GM12878 (cell line): ENCODE measurements around the gene UST. TPM values are rescaled to one million over a fixed set of nuclear protein-coding genes. Genes with fewer than 3 reads are reported as not detected.

Source experiments
- ATAC-seq: fragments of 200-7000 bp; cut with Tn5 transposase; 3 replicates; pipeline ENCODE4 v1.9.1; 2020; ENCODE audit warnings: mild to moderate bottlenecking, moderate library complexity
- BruUV-seq: library from RNA; stranded (reverse); fragments of 400-500 nt; replicated peaks from 2 replicates; lab custom pipeline; 2021; lab: Mats Ljungman, UMichigan
- CTCF ChIA-PET: fragments of 300-600 bp; sonication (Branson Sonifier 250); formaldehyde crosslinking; extraction: SDS; loops from one replicate; lab custom pipeline; 2021; ENCODE audit warnings: inconsistent platforms; lab: Yijun Ruan, JAX
- POLR2A ChIA-PET: fragments of 350-600 bp; formaldehyde crosslinking; extraction: SDS; loops from one replicate; lab custom pipeline; 2021; ENCODE audit warnings: inconsistent platforms; lab: Charles Lee
- RAD21 ChIA-PET: fragments of 300-600 bp; sonication (Branson Sonifier 250); formaldehyde crosslinking; loops from one replicate; lab custom pipeline; 2023; ENCODE audit warnings: antibody characterized with exemption; ENCODE audit not compliant: unreplicated experiment; lab: Charles Lee
- SMC1A ChIA-PET: fragments of 300-600 bp; sonication (Branson Sonifier 250); formaldehyde crosslinking; loops from one replicate; lab custom pipeline; 2023; ENCODE audit not compliant: unreplicated experiment, uncharacterized antibody; lab: Charles Lee
- DNase-seq: peaks from one replicate; pipeline ENCODE4 v3.0.0-alpha.2; 2011; ENCODE audit warnings: low read depth, low spot score
- FAIRE-seq: peaks from 3 replicates; lab custom pipeline; 2011; peaks lifted over from hg19 to GRCh38; lab: Jason Lieb, UNC
- H2AFZ ChIP-seq: 2 replicates; pipeline ENCODE4 v1.6.0; 2011; ENCODE audit warnings: low read depth, low read length, control low read depth; ENCODE audit not compliant: control insufficient read depth
- H3K27ac ChIP-seq: 2 replicates; pipeline ENCODE4 v1.5.1; 2011; ENCODE audit warnings: control low read depth; ENCODE audit not compliant: control insufficient read depth, insufficient read depth
- H3K27me3 ChIP-seq, 2 experiments: replicated peaks in 1 of 2; 2 replicates each; pipeline versions ENCODE4 v1.6.0 to v1.6.1; 2011; ENCODE audit warnings: low read length in 1 of 2; ENCODE audit not compliant: control insufficient read depth in 2 of 2, insufficient read depth in 2 of 2
- H3K36me3 ChIP-seq, 2 experiments: 2 replicates each; pipeline ENCODE4 v1.5.1; 2011; ENCODE audit warnings: low read length in 1 of 2; ENCODE audit not compliant: control insufficient read depth in 2 of 2, insufficient read depth in 2 of 2
- H3K4me1 ChIP-seq: 2 replicates; pipeline ENCODE4 v1.6.1; 2011; ENCODE audit warnings: mild to moderate bottlenecking, low read length, moderate library complexity, mixed read lengths; ENCODE audit not compliant: control insufficient read depth, insufficient read depth
- H3K4me2 ChIP-seq: 2 replicates; pipeline ENCODE4 v1.6.0; 2011; ENCODE audit warnings: control low read depth; ENCODE audit not compliant: control insufficient read depth, insufficient read depth
- H3K4me3 ChIP-seq: fragments of 200-600 bp; sonication (generic); 2 replicates; pipeline ENCODE4 v1.5.1; 2016
- H3K79me2 ChIP-seq: 2 replicates; pipeline ENCODE4 v1.6.0; 2011; ENCODE audit warnings: low read length; ENCODE audit not compliant: control insufficient read depth, insufficient read depth
- H3K9ac ChIP-seq: 2 replicates; pipeline ENCODE4 v1.8.0; 2011; ENCODE audit warnings: low read length, control low read depth, mixed read lengths; ENCODE audit not compliant: control insufficient read depth, insufficient read depth
- H3K9me3 ChIP-seq: replicated peaks from 3 replicates; pipeline ENCODE4 v1.5.1; 2011; ENCODE audit warnings: mild to moderate bottlenecking, low read length; ENCODE audit not compliant: control insufficient read depth, insufficient read depth
- H4K20me1 ChIP-seq: 2 replicates; pipeline ENCODE4 v1.6.0; 2011; ENCODE audit not compliant: control insufficient read depth, insufficient read depth
- MEF2B ChIP-seq: fragments of 450-650 bp; IDR thresholded peaks from 2 replicates; pipeline ENCODE4 v1.6.1; 2018; ENCODE audit warnings: mild to moderate bottlenecking, moderate library complexity; ENCODE audit not compliant: partially characterized antibody, poor library complexity, severe bottlenecking
- NFIC ChIP-seq: IDR thresholded peaks from 2 replicates; pipeline ENCODE4 v1.6.1; 2012; ENCODE audit warnings: low read depth, mild to moderate bottlenecking, inconsistent platforms, low read length, moderate library complexity
- SMAD5 ChIP-seq: IDR thresholded peaks from 2 replicates; pipeline ENCODE4 v1.6.1; 2016; ENCODE audit warnings: antibody characterized with exemption, low read depth
- ZNF687 ChIP-seq: fragments of 450-650 bp; IDR thresholded peaks from 2 replicates; pipeline ENCODE4 v1.6.1; 2017; ENCODE audit warnings: mild to moderate bottlenecking, moderate library complexity
- WGBS: methylation state at CpG from one replicate; pipeline ENCODE4 v1.1.6; 2016; ENCODE audit warnings: low lambda C conversion rate; ENCODE audit not compliant: insufficient replicate concordance, insufficient coverage; ENCODE audit errors: missing lambda C conversion rate; 5-methylcytosine and 5-hydroxymethylcytosine counted together
- in situ Hi-C: fragments of 300-500 bp; cut with MboI; formaldehyde crosslinking; loops from 9 replicates; pipeline ENCODE4 v1.14.3; 2018; ENCODE audit warnings: mixed read lengths
- intact Hi-C: fragments of 100-400 bp; cut with micrococcal nuclease; formaldehyde crosslinking; loops from one replicate; pipeline ENCODE4 v1.14.2; 2022; ENCODE audit not compliant: unreplicated experiment
- polyA plus RNA-seq, 11 experiments: library from polyadenylated mRNA; depleted of rRNA in 4 of 11; unstranded in 6 of 11; stranded (reverse) in 5 of 11; fragments of >200 nt; fragmentation: Nextera tagmentation in 4 of 11; fragmentation: Illumina TruSeq in 1 of 11; extraction: Ambion mirVana in 4 of 11; extraction: Trizol in 1 of 11; gene quantifications; 1 replicate in 1 of 11; 2 replicates in 10 of 11; pipeline versions ENCODE4 v1.2.1 to v1.2.3, GENCODE V29; 2011 to 2016; ENCODE audit warnings: inconsistent platforms in 2 of 11, missing spikeins in 2 of 11, low read depth in 1 of 11
- total RNA-seq, 4 experiments: library from RNA; depleted of rRNA in 3 of 4; stranded (reverse); fragments of >200 nt in 3 of 4; fragmentation: Illumina TruSeq in 1 of 4; extraction: Trizol in 1 of 4; gene quantifications; 2 replicates each; pipeline versions ENCODE4 v1.2.1 to v1.2.3, GENCODE V29; 2013 to 2021

UST gene
- total and polyA plus RNA-seq, 10 of the 15 experiments (the other 5 are each of a cell fraction or from before 2014, with no cell fraction given), result 0.74 to 43.3 (median 2.2) TPM

GRCh38 chr6:148854096-148854495 lies 107.3 kb downstream of the UST start:
- no peak overlapping the region for H3K9ac ChIP-seq
- BruUV-seq, result no TSS peak
- no peak; the same call in 2 of the 3 replicates for ATAC-seq
- in situ Hi-C loops (no loop called here), intact Hi-C loops (no loop called here)
- H3K4me2 ChIP-seq, result no peak overlapping the region
- DNase-seq, result no peak
- TF ChIP-seq NFIC (peak; percentile 28; the same call in 1 of the 2 replicates), SMAD5 (no peak)
- H3K9me3 ChIP-seq, result no peaks in the 10 kb centered on the region; the same call in 2 of the 3 replicates
- H3K79me2 ChIP-seq, result no peaks in the 10 kb centered on the region
- no peak for FAIRE-seq
- H3K4me1 ChIP-seq, result no peaks in the 10 kb centered on the region
- SMC1A ChIA-PET, result interaction anchor here (1.2 to 2.4 kb wide), 2 partner anchors 12 to 62 kb away, joined by 3 to 7 read pairs; no protein-coding TSS in a partner anchor
- no peaks in the 10 kb centered on the region for H3K36me3 ChIP-seq
- POLR2A ChIA-PET, result no interaction called here
- H3K27me3 ChIP-seq, result no peaks in the 10 kb centered on the region
- no peak overlapping the region for H3K27ac ChIP-seq
- no peak overlapping the region for H2AFZ ChIP-seq
- CTCF ChIA-PET, result no interaction called here
- no peak overlapping the region for H3K4me3 ChIP-seq
- H4K20me1 ChIP-seq, result no peaks in the 10 kb centered on the region
- WGBS, result 49% methylated on average over 5 of the region's 5 CpGs
- RAD21 ChIA-PET, result no interaction called here

- in situ Hi-C loops, result no loop called here
- no TSS peak for BruUV-seq
- no peaks in the 10 kb centered on the region; the same call in 2 of the 3 replicates for H3K9me3 ChIP-seq
- SMC1A ChIA-PET, result interaction anchor here (1.2 to 2.4 kb wide), 2 partner anchors 11 to 61 kb away, joined by 3 to 7 read pairs; no protein-coding TSS in a partner anchor
- H3K27ac ChIP-seq, result no peak overlapping the region
- H3K4me3 ChIP-seq, result no peak overlapping the region
- POLR2A ChIA-PET, result no interaction called here
- no peaks in the 10 kb centered on the region for H3K4me1 ChIP-seq
- intact Hi-C loops, result no loop called here
- H4K20me1 ChIP-seq, result no peaks in the 10 kb centered on the region
- no peak overlapping the region for H3K4me2 ChIP-seq
- no peak overlapping the region for H3K9ac ChIP-seq
- no peaks in the 10 kb centered on the region for H3K36me3 ChIP-seq
- no peaks in the 10 kb centered on the region for H3K79me2 ChIP-seq
- TF ChIP-seq ZNF687 (no peak), MEF2B (peak; percentile 51)
- CTCF ChIA-PET, result no interaction called here
- DNase-seq, result no peak
- ATAC-seq, result no peak; the same call in 2 of the 3 replicates
- WGBS, result 53% methylated on average over 10 of the region's 11 CpGs
- no peak overlapping the region for H2AFZ ChIP-seq
- no peaks in the 10 kb centered on the region for H3K27me3 ChIP-seq
- RAD21 ChIA-PET, result no interaction called here
- no peak for FAIRE-seq
Measured at GRCh38 chr6:148854992-148855391, 108.2 kb downstream of the UST start.
